Measurements from ENCODE around the gene FER.
"Not testable (repeated sequence)": the region's sequence is repeated elsewhere in the genome, so short reads cannot be mapped to it uniquely, and the experiment has no call there.

The FER gene

DNA sequence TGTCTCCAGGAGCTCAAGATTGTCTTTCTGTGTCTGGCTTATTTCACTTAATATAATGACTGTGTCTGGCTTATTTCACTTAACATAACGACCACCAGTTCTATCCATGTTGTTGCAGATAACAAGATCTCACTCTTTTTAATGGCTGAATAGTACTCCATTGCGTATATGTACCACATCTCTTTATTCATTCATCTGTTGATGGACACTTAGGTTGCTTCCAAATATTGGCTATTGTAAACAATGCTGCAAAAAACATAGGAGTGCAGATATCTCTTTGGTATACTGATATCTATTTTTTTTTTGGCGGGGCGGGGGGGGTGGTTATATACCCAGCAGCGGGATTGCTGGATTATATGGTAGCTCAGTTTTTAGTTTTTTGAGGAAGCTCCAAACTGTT lies 45.5 kb downstream of the FER start:
- H3K9me3 ChIP-seq = no peaks in the 10 kb centered on the region
- TF ChIP-seq, protein P1, sequence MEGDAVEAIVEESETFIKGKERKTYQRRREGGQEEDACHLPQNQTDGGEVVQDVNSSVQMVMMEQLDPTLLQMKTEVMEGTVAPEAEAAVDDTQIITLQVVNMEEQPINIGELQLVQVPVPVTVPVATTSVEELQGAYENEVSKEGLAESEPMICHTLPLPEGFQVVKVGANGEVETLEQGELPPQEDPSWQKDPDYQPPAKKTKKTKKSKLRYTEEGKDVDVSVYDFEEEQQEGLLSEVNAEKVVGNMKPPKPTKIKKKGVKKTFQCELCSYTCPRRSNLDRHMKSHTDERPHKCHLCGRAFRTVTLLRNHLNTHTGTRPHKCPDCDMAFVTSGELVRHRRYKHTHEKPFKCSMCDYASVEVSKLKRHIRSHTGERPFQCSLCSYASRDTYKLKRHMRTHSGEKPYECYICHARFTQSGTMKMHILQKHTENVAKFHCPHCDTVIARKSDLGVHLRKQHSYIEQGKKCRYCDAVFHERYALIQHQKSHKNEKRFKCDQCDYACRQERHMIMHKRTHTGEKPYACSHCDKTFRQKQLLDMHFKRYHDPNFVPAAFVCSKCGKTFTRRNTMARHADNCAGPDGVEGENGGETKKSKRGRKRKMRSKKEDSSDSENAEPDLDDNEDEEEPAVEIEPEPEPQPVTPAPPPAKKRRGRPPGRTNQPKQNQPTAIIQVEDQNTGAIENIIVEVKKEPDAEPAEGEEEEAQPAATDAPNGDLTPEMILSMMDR (IDR thresholded peaks at IDR 0.05) = no peak
- H3K27me3 ChIP-seq = no peaks in the 10 kb centered on the region
- H3K4me1 ChIP-seq (ENCODE audit: control insufficient read depth in 1 of 2, insufficient read depth in 1 of 2, low read depth in 1 of 2, low read length in 1 of 2) = no peaks in the 10 kb centered on the region
- H3K36me3 ChIP-seq = no peaks in the 10 kb centered on the region
- no peak overlapping the region for H3K27ac ChIP-seq
- H3K4me3 ChIP-seq (ENCODE audit: low read depth in 1 of 2, low read length in 1 of 2) = no peak overlapping the region

DNA sequence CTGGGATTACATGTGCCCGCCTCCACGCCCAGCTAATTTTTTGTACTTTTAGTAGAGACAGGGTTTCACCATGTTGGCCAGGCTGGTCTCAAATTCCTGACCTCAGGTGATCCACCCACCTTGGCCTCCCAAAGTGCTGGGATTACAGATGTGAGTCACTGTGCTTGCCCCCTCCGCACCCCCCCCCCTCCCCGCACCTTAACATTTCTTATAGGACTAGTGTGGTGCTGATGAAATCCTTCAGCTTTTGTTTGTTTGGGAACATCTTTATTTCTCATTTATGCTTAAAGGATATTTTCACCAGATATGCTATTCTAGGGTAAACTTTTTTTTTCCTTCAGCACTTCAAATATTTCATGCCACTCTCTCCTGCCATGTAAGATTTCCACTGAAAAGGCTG lies 46.7 kb downstream of the FER start:
- H3K27me3 ChIP-seq; H3K9me3 ChIP-seq; H3K4me3 ChIP-seq (ENCODE audit: low read depth in 1 of 2, low read length in 1 of 2); H3K36me3 ChIP-seq; H3K27ac ChIP-seq; H3K4me1 ChIP-seq (ENCODE audit: control insufficient read depth in 1 of 2, insufficient read depth in 1 of 2, low read depth in 1 of 2, low read length in 1 of 2): not testable (repeated sequence)

GRCh38 chr5:108797396-108797795 lies 49.7 kb downstream of the FER start:
- Histone ChIP-seq H3K27ac (no peak overlapping the region), H3K27me3 (no peaks in the 10 kb centered on the region), H3K36me3 (no peaks in the 10 kb centered on the region), H3K9me3 (no peaks in the 10 kb centered on the region), H3K4me1 (ENCODE audit: control insufficient read depth in 1 of 2, insufficient read depth in 1 of 2, low read depth in 1 of 2, low read length in 1 of 2) (no peaks in the 10 kb centered on the region), H3K4me3 (ENCODE audit: low read depth in 1 of 2, low read length in 1 of 2) (no peak overlapping the region)
- TF ChIP-seq, protein P1 (IDR thresholded peaks at IDR 0.05) = no peak

DNA sequence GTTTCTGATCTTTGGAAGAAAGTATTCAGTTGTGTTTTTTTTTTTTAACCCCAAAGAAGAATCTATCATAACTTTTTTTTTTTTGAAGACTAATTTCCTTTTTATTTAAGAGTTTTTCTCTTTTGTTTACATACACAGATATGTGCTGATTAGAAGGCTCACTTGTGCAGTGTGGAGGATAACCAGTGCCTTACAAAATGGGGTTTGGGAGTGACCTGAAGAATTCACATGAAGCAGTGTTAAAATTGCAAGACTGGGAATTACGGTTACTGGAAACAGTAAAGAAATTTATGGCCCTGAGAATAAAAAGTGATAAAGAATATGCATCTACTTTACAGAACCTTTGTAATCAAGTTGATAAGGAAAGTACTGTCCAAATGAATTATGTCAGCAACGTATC lies 50.3 kb downstream of the FER start:
- Histone ChIP-seq H3K27me3 (no peaks in the 10 kb centered on the region), H3K4me1 (ENCODE audit: control insufficient read depth in 1 of 2, insufficient read depth in 1 of 2, low read depth in 1 of 2, low read length in 1 of 2) (no peaks in the 10 kb centered on the region), H3K27ac (no peak overlapping the region), H3K4me3 (ENCODE audit: low read depth in 1 of 2, low read length in 1 of 2) (no peak overlapping the region), H3K36me3 (no peaks in the 10 kb centered on the region), H3K9me3 (no peaks in the 10 kb centered on the region)
- TF ChIP-seq, protein P1 (IDR thresholded peaks at IDR 0.05) = no peak

GRCh38 chr5:108798513-108799265 lies 51.0 kb downstream of the FER start:
- Histone ChIP-seq H3K4me1 (ENCODE audit: control insufficient read depth in 1 of 2, insufficient read depth in 1 of 2, low read depth in 1 of 2, low read length in 1 of 2) (no peaks in the 10 kb centered on the region), H3K4me3 (ENCODE audit: low read depth in 1 of 2, low read length in 1 of 2) (no peak overlapping the region), H3K36me3 (no peaks in the 10 kb centered on the region), H3K9me3 (no peaks in the 10 kb centered on the region), H3K27ac (no peak overlapping the region), H3K27me3 (no peaks in the 10 kb centered on the region)
- TF ChIP-seq, protein P1 (IDR thresholded peaks at IDR 0.05) = no peak

- no peaks in the 10 kb centered on the region for H3K4me1 ChIP-seq (ENCODE audit: control insufficient read depth in 1 of 2, insufficient read depth in 1 of 2, low read depth in 1 of 2, low read length in 1 of 2)
- no peaks in the 10 kb centered on the region for H3K27me3 ChIP-seq
- TF ChIP-seq, protein P1 (IDR thresholded peaks at IDR 0.05) = no peak
- no peak overlapping the region for H3K27ac ChIP-seq
- H3K4me3 ChIP-seq (ENCODE audit: low read depth in 1 of 2, low read length in 1 of 2) = no peak overlapping the region
- H3K36me3 ChIP-seq = no peaks in the 10 kb centered on the region
- H3K9me3 ChIP-seq = no peaks in the 10 kb centered on the region
Observed at GRCh38 chr5:108801301-108801700, 53.6 kb downstream of the FER start.
